Right lobe of liver (tissue), 4 donors: ENCODE measurements around the gene GPC6.

Experiments
- CTCF ChIP-seq, 4 donors: fragments of 200-600 bp in 3 of 4; fragments of 450-650 bp in 1 of 4; IDR thresholded peaks; one replicate each; pipeline versions ENCODE4 v1.5.1 to v1.8.0; 2016 to 2022; ENCODE audit warnings: antibody characterized with exemption in 4 of 4, mild to moderate bottlenecking in 2 of 4
- POLR2A ChIP-seq: fragments of 450-650 bp; IDR thresholded peaks from one replicate; pipeline ENCODE4 v1.6.1; 2017; ENCODE audit warnings: antibody characterized with exemption, mild to moderate bottlenecking
- donor health status: DM: no; HTN: no; CAD: no.
- donor health status: DM: no; HTN: no; CAD: no.
- donor health status: DM: no; HTN: yes; CAD: no.

DNA sequence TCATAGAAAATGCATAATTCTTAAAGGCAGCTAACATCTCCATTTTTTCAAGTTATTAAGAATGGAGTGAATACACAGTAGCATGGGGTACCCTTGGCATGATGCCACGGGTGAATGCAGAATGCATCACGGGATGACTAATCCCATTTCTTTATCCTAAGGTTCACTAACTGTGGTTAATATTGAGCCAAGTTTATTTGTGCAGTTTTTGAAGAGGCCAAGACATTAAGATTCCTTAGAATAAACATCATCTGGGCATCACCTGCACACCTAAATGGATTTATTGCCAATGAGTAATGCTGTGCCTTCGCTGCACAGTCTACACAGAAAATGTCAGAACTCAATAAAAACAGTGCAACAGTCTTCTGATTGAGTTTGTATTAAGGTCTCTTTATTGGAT lies 333.1 kb downstream of the GPC6 start:
- no peak for TF ChIP-seq CTCF (IDR thresholded peaks at IDR 0.05)
- no peak for TF ChIP-seq POLR2A
